G401.6 (cell line): ENCODE measurements around the gene CTSG.
"Not testable (repeated sequence)": the region's sequence is repeated elsewhere in the genome, so short reads cannot be mapped to it uniquely, and the experiment has no call there.

Experiments used
- FAIRE-seq: peaks from 2 replicates; lab custom pipeline; 2012; peaks lifted over from hg19 to GRCh38; lab: Jason Lieb, UNC

CTSG gene

GRCh38 chr14:24542346-24542936, 33.6 kb downstream of the CTSG start:
- no peak for FAIRE-seq

- FAIRE-seq, result no peak
Measured at GRCh38 chr14:24535737-24536136, 40.3 kb downstream of the CTSG start.

GRCh38 chr14:24534286-24534685, 41.8 kb downstream of the CTSG start:
- FAIRE-seq, result no peak

GRCh38 chr14:24525877-24526620, 50.0 kb downstream of the CTSG start:
- FAIRE-seq, result not testable (repeated sequence)
